B cell (primary cell): ENCODE measurements around the gene STK38L. TPM values are rescaled to one million over a fixed set of nuclear protein-coding genes. Genes with fewer than 3 reads are reported as not detected.

ENCODE experiments used
- ATAC-seq: fragments of 200-7000 bp; cut with Tn5 transposase; one replicate; pipeline ENCODE4 v1.10.0; 2021; ENCODE audit warnings: low read depth, mild to moderate bottlenecking, moderate number of reproducible peaks, moderate library complexity
- CTCF ChIA-PET: fragments of 350-600 bp; sonication (Branson Sonifier 250); formaldehyde crosslinking; loops from one replicate; lab custom pipeline; 2021; ENCODE audit warnings: antibody characterized with exemption, inconsistent platforms; lab: Charles Lee
- POLR2A ChIA-PET: fragments of 350-600 bp; sonication (Branson Sonifier 250); formaldehyde crosslinking; loops from one replicate; lab custom pipeline; 2021; ENCODE audit warnings: antibody characterized with exemption; lab: Charles Lee
- DNase-seq: peaks from one replicate; pipeline ENCODE4 v3.0.0; 2013
- H2AFZ ChIP-seq: 2 replicates; pipeline ENCODE4 v1.6.1; 2012; ENCODE audit warnings: mild to moderate bottlenecking, low read depth, low read length; ENCODE audit not compliant: insufficient read depth, poor library complexity, severe bottlenecking
- H3K27ac ChIP-seq, 2 donors: 1 replicate in 1 of 2; 2 replicates in 1 of 2; pipeline ENCODE4 v1.5.1; 2012 to 2013; ENCODE audit warnings: low read length in 2 of 2, mild to moderate bottlenecking in 2 of 2, moderate library complexity in 1 of 2
- H3K27me3 ChIP-seq, 4 experiments: fragments of 200-600 bp in 1 of 4; sonication (generic) in 1 of 4; replicated peaks in 1 of 4; 1 replicate in 2 of 4; 2 replicates in 2 of 4; pipeline versions ENCODE4 v1.6.1 to v1.7.0; 2013 to 2016; ENCODE audit warnings: low read length in 3 of 4, mild to moderate bottlenecking in 2 of 4, mixed read lengths in 1 of 4, moderate library complexity in 1 of 4; ENCODE audit not compliant: insufficient read depth in 4 of 4, control insufficient read depth in 3 of 4; ENCODE audit errors: control extremely low read depth in 1 of 4
- H3K36me3 ChIP-seq, 2 experiments: replicated peaks in 1 of 2; 1 replicate in 1 of 2; 2 replicates in 1 of 2; pipeline versions ENCODE4 v1.6.1 to v1.7.1; 2013; ENCODE audit warnings: low read length in 1 of 2; ENCODE audit not compliant: insufficient read depth in 2 of 2, control insufficient read depth in 1 of 2; ENCODE audit errors: control extremely low read depth in 1 of 2, extremely low read depth in 1 of 2
- H3K4me1 ChIP-seq, 2 donors: fragments of 200-600 bp in 1 of 2; sonication (generic) in 1 of 2; 1 replicate in 1 of 2; 2 replicates in 1 of 2; pipeline versions ENCODE4 v1.5.1 to v1.6.1; 2013 to 2017; ENCODE audit warnings: low read length in 2 of 2; ENCODE audit not compliant: control insufficient read depth in 2 of 2, insufficient read depth in 2 of 2
- H3K4me2 ChIP-seq: replicated peaks from 2 replicates; pipeline ENCODE3; 2012; ENCODE audit warnings: mild to moderate bottlenecking, low read depth, low read length; ENCODE audit not compliant: poor library complexity, severe bottlenecking
- H3K4me3 ChIP-seq, 5 experiments: fragments of 200-600 bp in 1 of 5; sonication (generic) in 1 of 5; 1 replicate in 3 of 5; 2 replicates in 2 of 5; pipeline versions ENCODE4 v1.5.1 to v1.7.0; 2011 to 2016; ENCODE audit warnings: low read length in 4 of 5, mild to moderate bottlenecking in 4 of 5, low read depth in 2 of 5, control low read depth in 1 of 5, moderate library complexity in 1 of 5; ENCODE audit not compliant: insufficient read depth in 1 of 5; ENCODE audit errors: control extremely low read depth in 1 of 5, extremely low read depth in 1 of 5
- H3K79me2 ChIP-seq: fragments of 200-600 bp; sonication (generic); one replicate; pipeline ENCODE4 v1.6.0; 2016; ENCODE audit warnings: low read length; ENCODE audit not compliant: control insufficient read depth, insufficient read depth
- H3K9ac ChIP-seq: fragments of 200-600 bp; sonication (generic); 2 replicates; pipeline ENCODE4 v1.6.1; 2017; ENCODE audit warnings: mild to moderate bottlenecking, low read length, moderate library complexity
- H3K9me3 ChIP-seq, 3 donors: one replicate each; pipeline versions ENCODE4 v1.6.1 to v1.7.1; 2013; ENCODE audit warnings: low read length in 2 of 3; ENCODE audit not compliant: control insufficient read depth in 2 of 3, insufficient read depth in 1 of 3; ENCODE audit errors: control extremely low read depth in 1 of 3
- H4K20me1 ChIP-seq: 2 replicates; pipeline ENCODE4 v1.6.0; 2012; ENCODE audit warnings: mild to moderate bottlenecking, low read length; ENCODE audit not compliant: insufficient read depth, control insufficient read depth, poor library complexity, severe bottlenecking
- H3K27ac Mint-ChIP-seq: one replicate; pipeline ENCODE4 v1.8.0; 2021; ENCODE audit warnings: mixed read lengths
- H3K27me3 Mint-ChIP-seq: one replicate; pipeline ENCODE4 v1.8.0; 2021; ENCODE audit warnings: mixed read lengths
- H3K4me1 Mint-ChIP-seq: one replicate; pipeline ENCODE4 v1.8.0; 2021; ENCODE audit warnings: mixed read lengths
- H3K4me3 Mint-ChIP-seq: one replicate; pipeline ENCODE4 v1.8.0; 2021; ENCODE audit warnings: mixed read lengths
- H3K9me3 Mint-ChIP-seq: one replicate; pipeline ENCODE4 v1.8.0; 2022; ENCODE audit warnings: mixed read lengths; ENCODE audit not compliant: insufficient read depth
- EZH2 ChIP-seq: IDR thresholded peaks from 2 replicates; pipeline ENCODE4 v1.6.1; 2012; ENCODE audit warnings: borderline replicate concordance, low read depth, mild to moderate bottlenecking, moderate library complexity, low read length; ENCODE audit not compliant: insufficient read depth, poor library complexity, severe bottlenecking
- WGBS: methylation state at CpG from one replicate; pipeline ENCODE4 v1.1.5; 2013; ENCODE audit warnings: missing lambda C conversion rate; ENCODE audit not compliant: insufficient coverage; 5-methylcytosine and 5-hydroxymethylcytosine counted together
- intact Hi-C: fragments of 100-400 bp; cut with micrococcal nuclease; formaldehyde crosslinking; loops from one replicate; pipeline ENCODE4 v1.10.0; 2022
- polyA minus RNA-seq: library from RNA; depleted of rRNA, polyadenylated mRNA; stranded (reverse); fragments of >200 nt; gene quantifications from 2 replicates; pipeline ENCODE4 v1.2.3, GENCODE V29; 2012
- polyA plus RNA-seq: library from polyadenylated mRNA; depleted of rRNA; stranded (reverse); fragments of >200 nt; gene quantifications from 2 replicates; pipeline ENCODE4 v1.2.3, GENCODE V29; 2012
- total RNA-seq, 2 donors: library from RNA; stranded (reverse); fragments of 120-200 nt in 1 of 2; gene quantifications; 1 replicate in 1 of 2; 2 replicates in 1 of 2; pipeline versions ENCODE4 v1.2.3 to v1.2.4, GENCODE V29; 2013 to 2022
- TF ChIP-seq, protein P1 (sequence below): fragments of 200-600 bp; IDR thresholded peaks from one replicate; pipeline ENCODE4 v1.8.0; 2022; ENCODE audit warnings: antibody characterized with exemption, mild to moderate bottlenecking

STK38L gene
- total RNA-seq = 19.9 and 21.2 TPM in 2 replicates
- total RNA-seq (2013) = 22.5 TPM
- polyA plus RNA-seq = 5.5 and 8.2 TPM in 2 replicates
- polyA minus RNA-seq = 2.9 and 5.7 TPM in 2 replicates

DNA sequence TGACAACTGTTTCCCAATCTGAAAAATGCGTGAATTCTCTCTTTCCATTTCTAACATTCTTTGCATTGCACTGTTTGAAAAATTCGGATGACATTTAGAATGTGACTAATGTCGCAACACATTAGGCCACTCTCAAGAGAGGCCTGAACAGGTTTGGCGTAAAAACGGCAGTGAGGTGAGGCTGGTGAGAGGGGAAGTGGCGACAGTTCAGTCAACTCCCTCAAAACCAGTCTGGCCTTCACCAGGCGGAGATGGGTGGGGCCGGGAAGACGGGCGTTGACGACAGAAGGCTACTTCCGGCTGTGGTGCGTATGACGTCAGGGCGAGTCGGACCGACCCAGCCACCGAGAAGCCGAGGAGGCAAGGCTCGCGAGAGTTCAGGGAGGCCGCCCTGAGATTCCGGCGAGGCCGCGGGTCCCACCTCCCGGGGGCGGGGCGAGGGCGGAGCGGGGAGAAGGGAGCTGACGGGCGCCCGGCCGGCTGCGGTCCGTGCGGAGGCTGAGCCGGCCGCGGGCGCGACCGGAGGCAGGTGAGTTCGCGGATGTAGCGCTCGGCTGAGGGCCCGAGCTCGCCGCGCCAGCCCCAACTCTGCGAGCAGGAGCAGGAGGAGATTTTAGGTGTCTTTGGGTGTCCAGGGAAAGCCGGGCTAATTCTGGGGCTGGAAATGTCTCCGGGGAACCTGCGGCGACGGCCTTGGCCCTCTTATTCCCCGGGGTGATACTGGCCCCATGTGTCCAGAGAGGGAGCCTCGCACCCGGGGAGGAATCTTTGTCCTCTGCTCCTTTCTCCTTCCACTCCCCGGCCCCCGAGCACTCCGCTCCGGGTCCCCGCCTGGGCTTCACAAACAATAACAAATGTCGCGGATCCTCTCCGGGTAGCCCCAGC lies at the start of gene STK38L:
STK38L (plus strand) TSS at position 483 of the 885 bp plus-strand sequence. CDS start 53,435 bp downstream, outside the sequence.
- intact Hi-C loops = loop anchor here (1.0 to 2.0 kb wide), 4 partner anchors 229 to 412 kb away; partner anchors contain the start of genes FGFR1OP2, PPFIBP1 and TM7SF3
- Histone ChIP-seq H3K4me3 (peak within 1 kb of the TSS; percentile 48 to 97 (median 88)), H2AFZ (peak within 1 kb of the TSS; percentile 90), H3K36me3 (no peaks in the 10 kb centered on the region), H4K20me1 (no peaks in the 10 kb centered on the region), H3K27me3 (no peaks in the 10 kb centered on the region), H3K4me2 (peak within 1 kb of the TSS; percentile 92), H3K4me1 (peaks cover 17 to 20% of the 10 kb centered on the region in 2 donors), H3K79me2 (peaks cover 27% of the 10 kb centered on the region), H3K9ac (peak within 1 kb of the TSS; percentile 90), H3K9me3 (peaks cover 0 to 12% (median 0%) of the 10 kb centered on the region in 3 donors), H3K27ac (peak within 1 kb of the TSS; percentile 66 to 89)
- DNase-seq (peak; percentile 97), ATAC-seq (peak; percentile 97)
- ChIA-PET CTCF (interaction anchor here (0.7 to 4.4 kb wide), 4 partner anchors 12 to 359 kb away, joined by 3 to 24 read pairs (median 8); partner anchors contain the start of gene TM7SF3), POLR2A (interaction anchor here (0.5 to 2.4 kb wide), 4 partner anchors 87 to 230 kb away, joined by 3 to 7 read pairs (median 4); partner anchors contain the start of gene TM7SF3)
- 5% methylated on average over 68 of the region's 69 CpGs for WGBS
- Mint-ChIP-seq H3K4me3 (peak within 1 kb of the TSS; percentile 98), H3K27me3 (no peaks in the 10 kb centered on the region), H3K9me3 (peaks cover 4% of the 10 kb centered on the region), H3K4me1 (peaks cover 38% of the 10 kb centered on the region), H3K27ac (peak within 1 kb of the TSS; percentile 95)
- TF ChIP-seq EZH2 = no peak
- TF ChIP-seq, protein P1, sequence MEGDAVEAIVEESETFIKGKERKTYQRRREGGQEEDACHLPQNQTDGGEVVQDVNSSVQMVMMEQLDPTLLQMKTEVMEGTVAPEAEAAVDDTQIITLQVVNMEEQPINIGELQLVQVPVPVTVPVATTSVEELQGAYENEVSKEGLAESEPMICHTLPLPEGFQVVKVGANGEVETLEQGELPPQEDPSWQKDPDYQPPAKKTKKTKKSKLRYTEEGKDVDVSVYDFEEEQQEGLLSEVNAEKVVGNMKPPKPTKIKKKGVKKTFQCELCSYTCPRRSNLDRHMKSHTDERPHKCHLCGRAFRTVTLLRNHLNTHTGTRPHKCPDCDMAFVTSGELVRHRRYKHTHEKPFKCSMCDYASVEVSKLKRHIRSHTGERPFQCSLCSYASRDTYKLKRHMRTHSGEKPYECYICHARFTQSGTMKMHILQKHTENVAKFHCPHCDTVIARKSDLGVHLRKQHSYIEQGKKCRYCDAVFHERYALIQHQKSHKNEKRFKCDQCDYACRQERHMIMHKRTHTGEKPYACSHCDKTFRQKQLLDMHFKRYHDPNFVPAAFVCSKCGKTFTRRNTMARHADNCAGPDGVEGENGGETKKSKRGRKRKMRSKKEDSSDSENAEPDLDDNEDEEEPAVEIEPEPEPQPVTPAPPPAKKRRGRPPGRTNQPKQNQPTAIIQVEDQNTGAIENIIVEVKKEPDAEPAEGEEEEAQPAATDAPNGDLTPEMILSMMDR = no peak
